Fibroblast of upper back skin (primary cell): Measurements from ENCODE around the gene GREB1L.
"Not testable (repeated sequence)": the region's sequence is repeated elsewhere in the genome, so short reads cannot be mapped to it uniquely, and the experiment has no call there.

ENCODE experiments used
- DNase-seq: peaks from one replicate; pipeline ENCODE4 v3.0.0-alpha.2; 2013

GREB1L gene

GRCh38 chr18:21309248-21309647, 67.2 kb downstream of the GREB1L start:
- no peak for DNase-seq

GRCh38 chr18:21311980-21312379, 69.9 kb downstream of the GREB1L start:
- DNase-seq = not testable (repeated sequence)

GRCh38 chr18:21313576-21313975, 71.5 kb downstream of the GREB1L start:
- no peak for DNase-seq

GRCh38 chr18:21314724-21315123, 72.7 kb downstream of the GREB1L start:
- DNase-seq = no peak

- DNase-seq = not testable (repeated sequence)
Observed at GRCh38 chr18:21315126-21315525, 73.1 kb downstream of the GREB1L start.

- DNase-seq = peak; percentile 72
Observed at GRCh38 chr18:21315741-21316197, 73.7 kb downstream of the GREB1L start.

GRCh38 chr18:21316296-21316695, 74.3 kb downstream of the GREB1L start:
- DNase-seq = peak; percentile 25

- peak; percentile 29 for DNase-seq
Observed at GRCh38 chr18:21321711-21322110, 79.7 kb downstream of the GREB1L start.

- no peak for DNase-seq
Observed at GRCh38 chr18:21327101-21327500, 85.1 kb downstream of the GREB1L start.

GRCh38 chr18:21330122-21330701, 88.2 kb downstream of the GREB1L start:
- peak; percentile 64 for DNase-seq

- no peak for DNase-seq
Observed at GRCh38 chr18:21331065-21331464, 89.0 kb downstream of the GREB1L start.

- no peak for DNase-seq
Observed at GRCh38 chr18:21335927-21336488, 94.0 kb downstream of the GREB1L start.

- DNase-seq = no peak
Observed at GRCh38 chr18:21336846-21337245, 94.8 kb downstream of the GREB1L start.

GRCh38 chr18:21341141-21341540, 99.1 kb downstream of the GREB1L start:
- no peak for DNase-seq

- DNase-seq = no peak
Observed at GRCh38 chr18:21342372-21342771, 100.3 kb downstream of the GREB1L start.

GRCh38 chr18:21344860-21345259, 102.8 kb downstream of the GREB1L start:
- DNase-seq = no peak

GRCh38 chr18:21345840-21346239, 103.8 kb downstream of the GREB1L start:
- DNase-seq = no peak

GRCh38 chr18:21359746-21360145, 117.7 kb downstream of the GREB1L start:
- DNase-seq = peak; percentile 8

GRCh38 chr18:21361307-21361880, 119.4 kb downstream of the GREB1L start:
- peak; percentile 4 for DNase-seq

GRCh38 chr18:21362831-21363230, 120.8 kb downstream of the GREB1L start:
- peak; percentile 43 for DNase-seq

GRCh38 chr18:21363348-21363747, 121.3 kb downstream of the GREB1L start:
- DNase-seq = no peak

GRCh38 chr18:21364471-21364870, 122.4 kb downstream of the GREB1L start:
- DNase-seq = no peak

GRCh38 chr18:21366896-21367295, 124.9 kb downstream of the GREB1L start:
- DNase-seq = no peak

GRCh38 chr18:21369146-21369545, 127.1 kb downstream of the GREB1L start:
- no peak for DNase-seq

GRCh38 chr18:21369597-21369996, 127.6 kb downstream of the GREB1L start:
- DNase-seq = not testable (repeated sequence)
